Measurements from ENCODE around the gene ZNRF3. TPM values are rescaled to one million over a fixed set of nuclear protein-coding genes. Genes with fewer than 3 reads are reported as not detected.
"Not testable (repeated sequence)": the region's sequence is repeated elsewhere in the genome, so short reads cannot be mapped to it uniquely, and the experiment has no call there.

ZNRF3 gene
- total RNA-seq, 1 donor from 2014 or later, result 2.0 TPM

DNA sequence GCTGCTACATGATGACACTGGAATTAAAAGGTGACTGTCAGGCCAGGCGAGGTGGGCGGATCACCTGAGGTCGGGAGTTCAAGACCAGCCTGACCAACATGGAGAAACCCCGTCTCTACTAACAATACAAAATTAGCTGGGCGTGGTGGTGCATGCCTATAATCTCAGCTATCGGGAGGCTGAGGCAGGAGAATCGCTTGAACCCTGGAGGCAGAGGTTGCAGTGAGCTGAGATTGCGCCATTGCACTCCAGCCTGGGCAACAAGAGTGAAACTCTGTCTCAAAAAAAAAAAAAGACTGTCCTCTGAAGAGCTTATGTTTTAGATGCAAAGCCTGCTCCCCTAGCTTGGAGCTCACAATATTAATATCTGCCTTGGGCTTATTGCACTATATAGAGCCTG, 122.4 kb downstream of the ZNRF3 start:
- H3K4me1 Mint-ChIP-seq; H3K9me3 Mint-ChIP-seq; H3K36me3 Mint-ChIP-seq (ENCODE audit: low read depth); DNase-seq; H3K27ac Mint-ChIP-seq; intact Hi-C loops (cut with micrococcal nuclease); H3K4me3 Mint-ChIP-seq: not testable (repeated sequence)
- peaks cover 41% of the 10 kb centered on the region for H3K27me3 Mint-ChIP-seq

DNA sequence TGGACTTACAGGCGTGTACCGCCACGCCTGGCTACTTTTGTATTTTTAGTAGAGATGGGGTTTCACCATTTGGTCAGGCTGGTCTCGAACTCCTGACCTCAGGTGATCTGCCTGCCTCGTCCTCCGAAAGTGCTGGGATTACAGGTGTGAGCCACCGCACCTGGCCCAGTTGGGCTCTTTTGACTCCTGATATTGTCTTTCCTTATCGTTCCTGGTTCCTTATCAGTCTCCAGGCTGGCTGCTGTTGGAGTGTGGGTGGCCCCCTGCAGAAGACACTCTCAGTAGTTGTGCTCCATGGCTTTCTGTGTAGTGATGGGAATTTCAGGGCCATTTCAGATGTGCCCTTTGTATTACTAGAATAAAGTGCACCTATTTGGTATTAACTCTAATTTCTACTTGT, 123.0 kb downstream of the ZNRF3 start:
- Mint-ChIP-seq H3K27me3 (peaks cover 41% of the 10 kb centered on the region), H3K9me3 (no peaks in the 10 kb centered on the region), H3K4me3 (no peak overlapping the region), H3K36me3 (ENCODE audit: low read depth) (no peaks in the 10 kb centered on the region), H3K27ac (no peak overlapping the region), H3K4me1 (no peaks in the 10 kb centered on the region)
- DNase-seq, result no peak
- intact Hi-C loops (cut with micrococcal nuclease), result no loop called here

- Mint-ChIP-seq H3K4me1 (no peaks in the 10 kb centered on the region), H3K27ac (no peak overlapping the region), H3K9me3 (no peaks in the 10 kb centered on the region), H3K36me3 (ENCODE audit: low read depth) (no peaks in the 10 kb centered on the region), H3K4me3 (no peak overlapping the region), H3K27me3 (peaks cover 33% of the 10 kb centered on the region)
- DNase-seq, result no peak
- intact Hi-C loops (cut with micrococcal nuclease), result no loop called here
Observed at GRCh38 chr22:29009148-29009547, 125.8 kb downstream of the ZNRF3 start.

DNA sequence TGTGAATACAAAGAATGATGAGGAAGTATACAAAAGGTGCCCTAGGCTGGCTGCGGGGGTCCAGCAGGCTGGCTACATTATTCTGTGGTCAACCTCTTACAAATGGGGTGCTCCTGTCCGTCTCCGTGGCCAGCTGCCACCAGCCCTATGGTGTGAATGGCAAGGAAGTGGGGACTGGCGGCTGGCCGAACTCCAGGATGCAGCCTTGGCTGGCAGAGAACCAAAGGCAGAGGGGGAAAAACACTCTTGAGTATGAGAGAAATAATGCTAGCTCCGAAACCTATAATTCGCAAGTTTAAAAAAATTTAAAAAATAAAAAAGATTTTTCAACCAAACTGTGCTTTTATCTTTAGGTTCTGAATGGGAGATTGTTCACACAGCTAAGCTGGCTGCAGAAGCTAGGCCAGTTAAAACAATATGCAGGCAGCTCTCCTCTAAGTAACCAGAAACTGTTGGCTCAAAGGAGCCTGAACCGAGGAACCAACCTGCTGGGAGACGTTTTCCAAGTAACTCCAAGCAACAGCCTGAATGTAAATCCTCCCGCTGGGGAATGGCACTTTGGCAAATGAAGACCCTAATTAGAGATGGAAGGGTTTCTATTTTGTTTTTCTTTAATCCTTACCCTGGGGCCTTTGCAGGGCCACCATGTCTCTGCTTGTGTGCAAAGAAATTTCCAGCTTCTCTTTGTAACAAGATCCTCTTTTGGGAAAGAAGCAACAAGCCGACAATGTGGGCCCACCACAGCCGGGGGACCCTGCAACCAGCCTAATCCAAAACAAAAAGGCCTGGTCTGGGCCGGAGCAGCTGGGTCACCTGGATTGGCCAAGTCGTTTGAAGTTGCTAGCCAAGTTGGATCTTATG, 128.1 kb downstream of the ZNRF3 start:
- no peaks in the 10 kb centered on the region for H3K9me3 Mint-ChIP-seq
- intact Hi-C loops (cut with micrococcal nuclease), result no loop called here
- H3K4me1 Mint-ChIP-seq, result peaks cover 6% of the 10 kb centered on the region
- no peak for DNase-seq
- no peak overlapping the region for H3K4me3 Mint-ChIP-seq
- H3K27ac Mint-ChIP-seq, result no peak overlapping the region
- H3K36me3 Mint-ChIP-seq (ENCODE audit: low read depth), result no peaks in the 10 kb centered on the region
- H3K27me3 Mint-ChIP-seq, result peaks cover 26% of the 10 kb centered on the region

- no peak for DNase-seq
- Mint-ChIP-seq H3K27ac (no peak overlapping the region), H3K4me3 (no peak overlapping the region), H3K27me3 (peaks cover 22% of the 10 kb centered on the region), H3K9me3 (no peaks in the 10 kb centered on the region), H3K4me1 (peaks cover 6% of the 10 kb centered on the region), H3K36me3 (ENCODE audit: low read depth) (no peaks in the 10 kb centered on the region)
- intact Hi-C loops (cut with micrococcal nuclease), result no loop called here
Observed at GRCh38 chr22:29012101-29012433, 128.7 kb downstream of the ZNRF3 start.

- H3K4me1 Mint-ChIP-seq, result peaks cover 6% of the 10 kb centered on the region
- peaks cover 4% of the 10 kb centered on the region for H3K9me3 Mint-ChIP-seq
- DNase-seq, result no peak
- no peak overlapping the region for H3K4me3 Mint-ChIP-seq
- no peak overlapping the region for H3K27ac Mint-ChIP-seq
- intact Hi-C loops (cut with micrococcal nuclease), result no loop called here
- H3K27me3 Mint-ChIP-seq, result peaks cover 28% of the 10 kb centered on the region
- H3K36me3 Mint-ChIP-seq (ENCODE audit: low read depth), result no peaks in the 10 kb centered on the region
Observed at GRCh38 chr22:29012952-29013351, 129.6 kb downstream of the ZNRF3 start.

- peaks cover 31% of the 10 kb centered on the region for H3K27me3 Mint-ChIP-seq
- no peak for DNase-seq
- no peak overlapping the region for H3K27ac Mint-ChIP-seq
- peaks cover 2% of the 10 kb centered on the region for H3K36me3 Mint-ChIP-seq (ENCODE audit: low read depth)
- intact Hi-C loops (cut with micrococcal nuclease), result no loop called here
- peaks cover 6% of the 10 kb centered on the region for H3K4me1 Mint-ChIP-seq
- H3K9me3 Mint-ChIP-seq, result peaks cover 9% of the 10 kb centered on the region
- no peak overlapping the region for H3K4me3 Mint-ChIP-seq
Observed at GRCh38 chr22:29014293-29014692, 130.9 kb downstream of the ZNRF3 start.

- no peak overlapping the region for H3K4me3 Mint-ChIP-seq
- peaks cover 36% of the 10 kb centered on the region for H3K27me3 Mint-ChIP-seq
- H3K36me3 Mint-ChIP-seq (ENCODE audit: low read depth), result peaks cover 2% of the 10 kb centered on the region
- DNase-seq, result no peak
- peaks cover 6% of the 10 kb centered on the region for H3K4me1 Mint-ChIP-seq
- H3K27ac Mint-ChIP-seq, result no peak overlapping the region
- intact Hi-C loops (cut with micrococcal nuclease), result no loop called here
- H3K9me3 Mint-ChIP-seq, result peaks cover 9% of the 10 kb centered on the region
Observed at GRCh38 chr22:29014773-29015172, 131.4 kb downstream of the ZNRF3 start.

DNA sequence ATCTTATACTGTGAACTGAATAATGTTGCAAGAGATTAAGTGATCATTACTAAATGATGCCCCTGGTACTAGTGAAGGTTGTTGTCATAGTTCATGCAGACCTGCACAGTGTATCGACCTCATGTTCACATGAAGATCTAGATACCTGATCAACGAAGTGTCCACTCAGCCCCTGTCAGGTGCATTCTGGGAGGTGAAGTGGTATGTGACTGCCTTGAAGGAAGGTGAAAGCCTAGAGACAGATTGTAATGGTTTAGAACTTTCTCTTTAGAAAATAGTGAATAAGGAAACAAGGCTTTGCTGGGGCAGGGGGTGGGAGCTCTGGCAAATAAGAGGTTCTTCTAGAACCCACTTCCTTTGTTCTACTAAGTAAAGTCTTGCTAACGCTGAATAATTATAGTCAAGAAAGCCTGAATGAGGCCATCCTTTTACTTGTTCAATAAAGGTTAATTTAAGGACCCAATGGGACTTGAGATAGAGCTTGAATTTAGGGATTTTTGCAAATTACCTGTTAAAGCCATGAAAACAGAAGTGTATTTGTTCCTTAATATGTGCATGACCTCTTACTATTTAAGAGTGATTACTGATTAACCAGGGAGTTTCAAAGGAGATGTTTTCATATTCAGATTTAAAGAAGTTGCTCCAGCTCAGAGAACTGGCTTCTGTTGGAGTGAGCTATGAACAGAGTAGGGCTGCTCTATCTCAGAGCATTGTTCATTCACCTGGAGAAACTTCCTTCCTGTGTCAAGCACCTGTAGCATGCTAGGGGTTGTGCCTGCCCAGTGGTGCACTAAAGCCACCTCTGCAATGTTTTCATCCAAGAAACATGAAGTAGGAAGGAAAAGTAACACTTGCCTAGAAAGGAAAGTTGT, 132.9 kb downstream of the ZNRF3 start:
- no peak overlapping the region for H3K4me3 Mint-ChIP-seq
- H3K36me3 Mint-ChIP-seq (ENCODE audit: low read depth), result peaks cover 2% of the 10 kb centered on the region
- H3K27me3 Mint-ChIP-seq, result peaks cover 33% of the 10 kb centered on the region
- intact Hi-C loops (cut with micrococcal nuclease), result no loop called here
- DNase-seq, result no peak
- peaks cover 9% of the 10 kb centered on the region for H3K9me3 Mint-ChIP-seq
- H3K27ac Mint-ChIP-seq, result peak overlapping the region; percentile 49
- H3K4me1 Mint-ChIP-seq, result peaks cover 6% of the 10 kb centered on the region

- Mint-ChIP-seq H3K27me3 (peaks cover 38% of the 10 kb centered on the region), H3K4me3 (no peak overlapping the region), H3K9me3 (peaks cover 9% of the 10 kb centered on the region), H3K27ac (no peak overlapping the region), H3K36me3 (ENCODE audit: low read depth) (peaks cover 2% of the 10 kb centered on the region), H3K4me1 (peaks cover 6% of the 10 kb centered on the region)
- intact Hi-C loops (cut with micrococcal nuclease), result no loop called here
- no peak for DNase-seq
Observed at GRCh38 chr22:29018293-29019189, 135.2 kb downstream of the ZNRF3 start.

DNA sequence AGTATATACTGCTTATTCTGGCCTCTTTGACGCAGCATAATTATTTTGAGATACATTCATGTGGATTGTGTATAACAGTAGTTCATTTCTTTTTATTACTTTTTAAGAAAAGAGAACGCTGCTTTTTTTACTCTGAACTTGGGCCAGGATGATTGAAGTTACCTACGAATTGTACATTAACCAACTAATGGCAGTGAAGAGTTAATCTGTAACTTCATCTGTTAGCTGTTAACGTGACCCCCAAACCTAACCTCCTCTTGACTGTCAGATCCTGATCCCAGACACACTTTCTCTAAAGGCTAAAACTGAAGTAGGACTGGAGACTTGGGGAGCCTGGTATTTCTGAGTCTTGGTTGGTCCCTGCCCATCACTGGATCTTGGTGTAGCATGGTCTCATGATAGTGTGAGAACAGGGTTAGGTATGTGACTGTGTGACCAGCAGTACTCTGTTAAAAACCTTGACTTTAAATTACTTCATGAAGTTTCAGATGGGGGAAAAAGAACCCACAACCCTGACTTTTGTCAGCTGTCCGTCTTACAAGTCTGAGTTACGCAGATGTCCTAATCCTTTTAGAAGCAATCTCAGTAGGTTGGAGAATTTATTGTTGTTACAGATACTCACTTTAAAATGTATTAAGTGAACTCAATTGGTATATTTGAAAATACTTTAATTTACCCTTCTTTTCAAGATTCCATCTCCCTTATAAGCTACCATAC, 138.9 kb downstream of the ZNRF3 start:
- intact Hi-C loops (cut with micrococcal nuclease), result no loop called here
- H3K36me3 Mint-ChIP-seq (ENCODE audit: low read depth), result peaks cover 2% of the 10 kb centered on the region
- peaks cover 9% of the 10 kb centered on the region for H3K9me3 Mint-ChIP-seq

DNA sequence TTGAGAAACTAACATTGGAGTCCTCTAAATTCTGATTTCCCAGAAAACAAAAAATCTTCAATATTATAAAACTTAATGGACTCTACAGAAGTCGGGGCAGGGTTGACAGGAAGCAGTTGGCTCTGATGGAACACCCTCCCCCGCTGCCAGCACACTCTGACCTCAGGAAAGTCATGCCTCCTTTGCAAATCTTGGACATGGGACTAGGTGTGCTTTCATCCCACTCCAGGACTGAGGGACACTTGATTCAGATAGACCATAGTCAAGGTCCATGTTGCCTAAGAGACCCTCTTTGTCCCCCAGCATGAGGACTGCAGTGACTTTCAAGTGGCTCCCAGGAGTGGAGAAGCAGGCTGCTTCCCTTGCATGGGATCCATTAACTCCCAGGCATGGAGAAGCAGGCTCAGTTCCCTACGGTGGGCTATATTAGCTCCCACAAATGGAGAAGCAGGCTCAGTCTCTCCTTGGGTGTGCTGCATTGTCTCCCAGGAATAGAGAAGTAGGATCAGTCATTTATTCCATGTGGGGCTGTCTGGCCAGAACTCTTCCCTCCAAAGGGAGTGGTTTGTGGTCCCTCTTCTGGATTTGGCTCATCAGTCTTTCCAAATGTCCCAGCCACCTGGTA, 139.9 kb downstream of the ZNRF3 start:
- Mint-ChIP-seq H3K27me3 (peaks cover 46% of the 10 kb centered on the region), H3K27ac (no peak overlapping the region), H3K4me1 (no peaks in the 10 kb centered on the region), H3K9me3 (peaks cover 2% of the 10 kb centered on the region), H3K4me3 (no peak overlapping the region), H3K36me3 (ENCODE audit: low read depth) (no peaks in the 10 kb centered on the region)
- intact Hi-C loops (cut with micrococcal nuclease), result no loop called here
- no peak for DNase-seq

More for the DNA sequence above, 138.9 kb downstream of the ZNRF3 start:
- no peak for DNase-seq
- Mint-ChIP-seq H3K4me3 (no peak overlapping the region), H3K27ac (no peak overlapping the region), H3K4me1 (no peaks in the 10 kb centered on the region), H3K27me3 (peaks cover 46% of the 10 kb centered on the region)

- Mint-ChIP-seq H3K9me3 (no peaks in the 10 kb centered on the region), H3K27me3 (peaks cover 63% of the 10 kb centered on the region), H3K4me1 (peaks cover 6% of the 10 kb centered on the region), H3K27ac (no peak overlapping the region), H3K4me3 (no peak overlapping the region), H3K36me3 (ENCODE audit: low read depth) (no peaks in the 10 kb centered on the region)
- DNase-seq, result no peak
- intact Hi-C loops (cut with micrococcal nuclease), result no loop called here
Observed at GRCh38 chr22:29026579-29026978, 143.2 kb downstream of the ZNRF3 start.

All from activated CD4-positive, alpha-beta T cell treated with anti-CD3 and anti-CD28 coated beads, Interleukin-2, amount 10 ng/mL, durations not matched to agents 24 days and 14 days (primary cell).